Fibroblast of skin of abdomen (primary cell): Measurements from ENCODE around the gene C2CD2.
A peak's percentile ranks its signal among the peaks of the same experiment; 100 is the strongest.

Experiments used
- DNase-seq: peaks from one replicate; pipeline ENCODE4 v3.0.0-alpha.2; 2013

The C2CD2 gene

GRCh38 chr21:41903559-41904351 lies 50.1 kb downstream of the C2CD2 start:
- no peak for DNase-seq

DNA sequence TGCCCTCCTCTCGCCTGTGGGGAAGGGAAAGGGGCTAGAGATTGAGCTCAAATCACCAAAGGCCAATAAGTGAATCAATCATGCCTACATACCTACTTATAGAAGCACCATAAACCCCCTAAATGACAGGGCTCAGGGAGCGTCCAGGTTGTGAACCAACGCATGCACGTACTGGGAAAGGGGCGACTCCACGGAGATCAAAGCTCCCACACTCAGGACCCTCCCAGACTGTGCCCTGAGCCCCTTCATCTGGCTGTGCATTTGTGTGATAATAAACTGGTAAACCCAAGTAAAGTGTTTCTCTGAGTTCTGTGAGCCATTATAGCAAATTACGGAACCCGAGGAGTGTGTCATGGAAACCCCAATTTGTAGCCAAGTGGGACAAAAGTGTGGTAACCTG lies 50.9 kb downstream of the C2CD2 start:
- DNase-seq = no peak

DNA sequence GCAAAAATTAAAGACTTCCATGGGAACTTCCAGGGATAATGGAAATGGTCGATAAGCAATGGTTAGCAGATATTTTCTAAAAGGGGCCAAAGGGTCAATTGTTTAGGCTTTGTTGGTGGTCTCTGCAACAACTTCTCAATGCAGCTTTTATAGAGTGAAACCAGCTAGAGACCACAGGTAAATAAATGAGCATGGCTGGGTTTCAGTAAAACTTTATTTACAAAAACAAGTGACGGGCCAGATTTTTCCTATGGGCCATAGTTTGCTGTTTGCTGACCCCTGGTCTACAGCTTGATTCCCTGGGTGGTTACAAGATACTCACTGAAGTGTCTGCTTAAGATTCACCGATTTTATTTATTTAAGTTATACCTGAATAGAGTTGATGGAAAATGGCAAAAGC lies 52.0 kb downstream of the C2CD2 start:
- DNase-seq = no peak

- no peak for DNase-seq
Measured at GRCh38 chr21:41901099-41901498, 52.7 kb downstream of the C2CD2 start.

- no peak for DNase-seq
Measured at GRCh38 chr21:41900401-41900800, 53.4 kb downstream of the C2CD2 start.

GRCh38 chr21:41899426-41900202 lies 54.2 kb downstream of the C2CD2 start:
- DNase-seq = no peak

- DNase-seq = no peak
Measured at GRCh38 chr21:41898998-41899397, 54.8 kb downstream of the C2CD2 start.

DNA sequence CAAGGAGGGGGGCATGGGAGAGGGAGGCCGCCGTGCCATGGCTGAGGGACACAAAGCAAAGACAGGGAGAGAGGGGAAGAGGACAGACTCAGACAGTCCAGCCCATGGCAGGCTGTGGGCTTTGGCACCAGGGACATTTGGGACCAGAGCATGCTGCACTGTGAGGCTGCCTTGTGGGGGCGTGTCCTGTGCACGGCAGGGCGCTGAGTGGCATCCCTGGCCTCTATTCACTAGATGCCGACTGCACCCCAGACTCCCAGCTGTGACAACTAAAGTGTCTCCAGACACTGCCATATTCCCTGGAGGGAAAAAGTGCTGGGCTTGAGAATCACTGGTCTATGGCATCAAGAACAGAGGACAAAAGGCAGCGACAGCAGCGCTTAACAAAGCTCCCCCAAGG lies 56.1 kb downstream of the C2CD2 start:
- DNase-seq = no peak

DNA sequence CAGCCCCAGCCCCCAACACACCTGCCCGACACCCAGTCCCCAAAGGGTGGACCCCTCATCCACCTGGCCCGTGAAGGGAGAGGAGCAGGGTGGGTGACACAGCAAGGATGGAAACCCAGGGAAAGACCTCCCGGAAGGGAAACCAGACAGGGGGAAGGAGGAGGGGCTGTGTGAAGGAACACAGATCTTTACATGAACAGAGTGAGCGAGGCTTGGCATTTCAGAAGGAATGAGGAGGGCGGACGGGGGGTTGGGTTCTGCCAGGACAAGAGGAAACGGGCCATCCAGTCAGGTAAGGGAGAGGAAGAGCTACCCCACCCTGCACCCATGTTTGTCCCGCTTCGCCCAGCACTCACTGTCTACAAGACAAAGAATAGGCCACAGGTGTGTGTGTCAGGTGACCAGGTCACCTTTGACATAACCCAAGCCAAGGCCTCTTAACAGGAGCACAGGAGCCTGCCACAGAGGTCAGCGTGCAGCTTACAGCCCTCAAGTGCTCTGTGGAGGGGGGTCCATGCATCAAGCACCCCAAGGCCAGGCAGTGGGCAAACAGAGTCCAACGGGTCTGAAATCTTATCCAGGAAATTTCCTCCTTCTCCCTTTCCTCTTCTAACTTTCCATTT lies 56.7 kb downstream of the C2CD2 start:
- DNase-seq = no peak

GRCh38 chr21:41895643-41896493 lies 58.0 kb downstream of the C2CD2 start:
- DNase-seq = no peak

DNA sequence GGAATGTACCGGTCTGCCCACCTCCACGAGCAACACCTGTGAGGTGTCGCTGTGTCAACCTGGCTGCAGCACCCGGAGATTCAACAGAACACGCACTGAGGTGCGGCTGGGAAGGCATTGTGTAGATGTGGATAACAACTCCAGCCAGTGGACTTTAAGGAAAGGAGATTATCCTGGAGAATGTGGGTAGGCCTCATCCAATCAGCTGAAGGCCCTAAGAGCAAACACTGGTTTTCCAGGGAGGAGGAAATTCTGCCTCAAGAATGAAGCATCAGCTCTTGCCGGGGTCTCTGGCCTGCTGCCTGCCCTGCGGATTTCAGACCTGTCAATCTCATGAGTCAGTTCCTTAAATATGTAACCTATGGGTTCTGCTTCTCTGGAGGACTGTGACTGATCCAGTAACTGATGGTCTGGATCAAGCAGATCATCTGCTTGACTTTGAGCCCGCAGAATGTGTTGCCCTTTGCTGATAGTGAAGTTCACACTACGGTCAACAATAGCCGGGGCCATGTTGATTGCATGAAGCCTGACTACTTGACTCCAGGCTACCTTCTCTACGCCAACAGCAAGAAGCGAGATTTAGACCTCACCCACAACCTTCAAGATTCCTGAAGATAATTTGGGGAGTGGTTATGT lies 58.8 kb downstream of the C2CD2 start:
- peak; percentile 89 for DNase-seq

GRCh38 chr21:41894511-41894910 lies 59.3 kb downstream of the C2CD2 start:
- no peak for DNase-seq

DNA sequence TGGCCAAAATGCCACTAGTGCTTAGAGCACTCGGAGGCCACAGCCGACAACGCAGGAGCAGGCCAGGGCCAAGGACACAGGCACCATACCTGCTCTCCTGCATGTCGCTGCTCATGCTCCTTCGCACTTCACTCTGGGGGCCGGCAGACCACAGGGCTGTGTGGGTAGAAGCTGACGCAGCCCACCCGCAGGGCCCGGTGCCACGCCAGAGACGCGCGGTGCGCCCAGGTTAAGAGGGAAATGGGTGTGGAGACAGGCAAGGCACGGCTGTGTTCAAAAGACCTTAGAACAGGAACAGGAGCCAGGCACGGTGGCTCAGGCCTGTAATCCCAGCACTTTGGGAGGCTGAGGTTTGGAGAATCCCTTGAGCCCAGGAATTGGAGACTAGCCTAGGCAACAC lies 61.1 kb downstream of the C2CD2 start:
- no peak for DNase-seq

- no peak for DNase-seq
Measured at GRCh38 chr21:41891132-41891531, 62.7 kb downstream of the C2CD2 start.

- DNase-seq = no peak
Measured at GRCh38 chr21:41890355-41890754, 63.5 kb downstream of the C2CD2 start.

GRCh38 chr21:41888749-41889376 lies 65.0 kb downstream of the C2CD2 start:
- DNase-seq = no peak

- no peak for DNase-seq
Measured at GRCh38 chr21:41887667-41888066, 66.2 kb downstream of the C2CD2 start.

GRCh38 chr21:41886328-41886727 lies 67.5 kb downstream of the C2CD2 start:
- DNase-seq = no peak

DNA sequence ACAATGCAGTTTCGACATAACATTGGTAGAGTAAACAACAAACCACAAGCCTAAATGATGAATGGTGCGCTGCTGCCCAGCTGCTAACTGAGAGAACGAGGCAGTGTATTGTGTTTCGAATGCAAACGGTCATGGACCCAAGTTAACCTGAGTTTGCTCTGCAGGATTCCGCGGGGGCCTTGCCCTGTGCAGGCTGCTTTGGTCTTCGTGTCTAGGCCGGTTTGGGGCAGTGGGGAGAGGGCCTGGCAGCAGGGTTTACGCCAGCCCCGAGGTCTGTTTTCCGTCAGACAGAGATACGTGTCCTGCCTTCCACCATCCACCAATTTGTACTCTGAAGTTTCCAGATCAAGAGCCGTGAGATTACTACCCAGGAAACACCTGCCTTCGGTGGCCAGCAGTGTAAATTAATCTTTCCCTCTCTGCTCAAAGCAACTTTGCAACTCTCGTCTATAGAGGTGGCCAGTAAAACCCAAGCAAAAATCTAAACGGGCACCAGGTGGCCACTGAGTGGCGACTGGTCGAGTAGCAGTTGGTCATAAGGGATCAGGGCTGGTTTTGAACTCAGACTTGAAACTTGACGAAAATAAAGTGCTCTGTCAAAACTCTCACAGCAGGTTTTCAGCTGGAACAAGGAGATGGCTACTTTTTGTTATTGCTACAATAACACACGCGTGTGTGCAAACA lies 68.3 kb downstream of the C2CD2 start:
- DNase-seq = no peak

DNA sequence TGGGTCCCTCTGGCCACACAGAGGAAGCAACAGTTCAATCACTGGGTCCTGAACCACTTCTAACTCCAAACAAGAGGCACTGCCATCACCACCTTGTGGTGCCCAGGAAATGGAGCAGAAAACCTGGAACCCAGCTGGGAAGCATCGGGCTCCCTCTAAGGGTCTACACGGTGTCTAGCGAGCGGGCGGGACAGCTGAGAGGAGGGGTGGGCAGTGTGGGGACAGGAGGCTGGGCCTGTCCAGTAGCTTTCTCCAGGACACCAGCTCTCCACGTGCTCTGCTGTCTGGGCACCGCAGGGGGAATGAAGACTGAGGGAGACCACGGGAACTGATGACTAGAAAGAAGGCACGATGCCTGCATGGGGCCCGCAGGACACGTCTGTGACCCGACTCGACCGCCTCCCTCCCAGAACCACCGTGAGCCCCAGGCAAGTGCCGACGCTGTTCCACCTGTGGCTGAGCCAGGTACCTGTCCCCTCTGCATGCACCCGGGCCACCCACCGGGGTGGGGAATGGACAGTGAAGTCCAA lies 69.3 kb downstream of the C2CD2 start:
- DNase-seq = no peak

GRCh38 chr21:41883582-41883981 lies 70.2 kb downstream of the C2CD2 start:
- DNase-seq = no peak
